GM18909 (cell line): ENCODE results near the gene TBC1D30.
"Not testable (repeated sequence)": the region's sequence is repeated elsewhere in the genome, so short reads cannot be mapped to it uniquely, and the experiment has no call there.

ENCODE experiments used
- ATAC-seq: cut with Tn5 transposase; IDR thresholded peaks from one replicate; pipeline ENCODE4 v1.9.1; 2021; ENCODE audit warnings: mild to moderate bottlenecking; ENCODE audit not compliant: unreplicated experiment, poor library complexity

Gene TBC1D30

GRCh38 chr12:64824500-64825142 lies at the start of gene TBC1D30:
Gene TBC1D30, plus strand, starts transcription at chr12:64824647. Its CDS starts 233 bp downstream, at chr12:64824880.
- ATAC-seq: no peak

GRCh38 chr12:64775147-64775736 lies 49.2 kb upstream of the TBC1D30 start:
- ATAC-seq: not testable (repeated sequence)

- ATAC-seq: no peak
Observed at GRCh38 chr12:64779354-64779974, 45.0 kb upstream of the TBC1D30 start.

GRCh38 chr12:64780132-64780530 lies 44.3 kb upstream of the TBC1D30 start:
- no peak for ATAC-seq

- ATAC-seq: peak; percentile 61
Observed at GRCh38 chr12:64780531-64781279, 43.7 kb upstream of the TBC1D30 start.

- ATAC-seq: peak; percentile 27
Observed at GRCh38 chr12:64781280-64782190, 42.9 kb upstream of the TBC1D30 start.

- ATAC-seq: no peak
Observed at GRCh38 chr12:64782191-64782876, 42.1 kb upstream of the TBC1D30 start.

- no peak for ATAC-seq
Observed at GRCh38 chr12:64785838-64786237, 38.6 kb upstream of the TBC1D30 start.

GRCh38 chr12:64790166-64790565 lies 34.3 kb upstream of the TBC1D30 start:
- ATAC-seq: no peak

GRCh38 chr12:64791036-64791435 lies 33.4 kb upstream of the TBC1D30 start:
- no peak for ATAC-seq

GRCh38 chr12:64792128-64792527 lies 32.3 kb upstream of the TBC1D30 start:
- peak; percentile 50 for ATAC-seq

GRCh38 chr12:64793610-64794009 lies 30.8 kb upstream of the TBC1D30 start:
- no peak for ATAC-seq

- ATAC-seq: no peak
Observed at GRCh38 chr12:64794305-64794704, 30.1 kb upstream of the TBC1D30 start.

GRCh38 chr12:64796205-64796845 lies 28.1 kb upstream of the TBC1D30 start:
- peak; percentile 84 for ATAC-seq

GRCh38 chr12:64797156-64797555 lies 27.3 kb upstream of the TBC1D30 start:
- no peak for ATAC-seq

GRCh38 chr12:64798165-64798564 lies 26.3 kb upstream of the TBC1D30 start:
- no peak for ATAC-seq

GRCh38 chr12:64800640-64801039 lies 23.8 kb upstream of the TBC1D30 start:
- ATAC-seq: peak; percentile 59

GRCh38 chr12:64801381-64801780 lies 23.1 kb upstream of the TBC1D30 start:
- no peak for ATAC-seq

- peak; percentile 76 for ATAC-seq
Observed at GRCh38 chr12:64802180-64802775, 22.2 kb upstream of the TBC1D30 start.
